ENCODE data around the gene PAPSS1. TPM values are rescaled to one million over a fixed set of nuclear protein-coding genes. Genes with fewer than 3 reads are reported as not detected.

Gene PAPSS1
- total and polyA plus RNA-seq, 2 experiments from 2014 or later, result 72.0 to 85.8 TPM

DNA sequence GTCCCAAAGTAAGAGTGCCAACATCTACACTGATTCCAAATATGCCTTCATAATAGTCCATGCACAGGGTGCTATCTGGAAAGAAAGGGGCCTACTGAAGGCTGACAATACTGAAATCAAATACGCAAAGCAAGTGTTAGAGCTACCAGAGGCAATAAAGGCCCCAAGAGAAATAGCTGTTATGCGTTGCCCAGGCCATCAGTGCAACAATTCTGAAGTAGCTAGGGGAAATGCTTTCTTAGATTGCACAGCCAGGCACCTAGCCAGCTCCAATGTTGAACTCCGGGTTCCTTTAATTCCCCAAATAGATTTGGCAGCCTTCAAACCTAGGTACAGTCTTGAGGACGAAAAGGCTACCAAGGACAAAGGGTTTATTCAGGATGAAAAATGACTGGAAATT lies 17.4 kb upstream of the PAPSS1 start:
- H4K20me1 ChIP-seq (replicated peaks; ENCODE audit: insufficient read depth), result no peaks in the 10 kb centered on the region
- no peaks in the 10 kb centered on the region for H3F3A ChIP-seq (replicated peaks; ENCODE audit: low read depth)
- no peak for DNase-seq (ENCODE audit: low spot score)
- no peak overlapping the region for H3K27ac Mint-ChIP-seq
- H3K36me3 ChIP-seq (ENCODE audit: insufficient read depth), result no peaks in the 10 kb centered on the region
- no peak overlapping the region for H2AFZ ChIP-seq
- peaks cover 8% of the 10 kb centered on the region; the same call in 1 of the 2 replicates for H3K27me3 ChIP-seq (ENCODE audit: insufficient read depth)
- peaks cover 17% of the 10 kb centered on the region for H3K4me1 ChIP-seq (ENCODE audit: insufficient read depth)
- no peak overlapping the region for H3K4me2 ChIP-seq
- TF ChIP-seq, protein P1, sequence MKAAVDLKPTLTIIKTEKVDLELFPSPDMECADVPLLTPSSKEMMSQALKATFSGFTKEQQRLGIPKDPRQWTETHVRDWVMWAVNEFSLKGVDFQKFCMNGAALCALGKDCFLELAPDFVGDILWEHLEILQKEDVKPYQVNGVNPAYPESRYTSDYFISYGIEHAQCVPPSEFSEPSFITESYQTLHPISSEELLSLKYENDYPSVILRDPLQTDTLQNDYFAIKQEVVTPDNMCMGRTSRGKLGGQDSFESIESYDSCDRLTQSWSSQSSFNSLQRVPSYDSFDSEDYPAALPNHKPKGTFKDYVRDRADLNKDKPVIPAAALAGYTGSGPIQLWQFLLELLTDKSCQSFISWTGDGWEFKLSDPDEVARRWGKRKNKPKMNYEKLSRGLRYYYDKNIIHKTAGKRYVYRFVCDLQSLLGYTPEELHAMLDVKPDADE (IDR thresholded peaks at IDR 0.05), result no peak
- TF ChIP-seq, protein P2, sequence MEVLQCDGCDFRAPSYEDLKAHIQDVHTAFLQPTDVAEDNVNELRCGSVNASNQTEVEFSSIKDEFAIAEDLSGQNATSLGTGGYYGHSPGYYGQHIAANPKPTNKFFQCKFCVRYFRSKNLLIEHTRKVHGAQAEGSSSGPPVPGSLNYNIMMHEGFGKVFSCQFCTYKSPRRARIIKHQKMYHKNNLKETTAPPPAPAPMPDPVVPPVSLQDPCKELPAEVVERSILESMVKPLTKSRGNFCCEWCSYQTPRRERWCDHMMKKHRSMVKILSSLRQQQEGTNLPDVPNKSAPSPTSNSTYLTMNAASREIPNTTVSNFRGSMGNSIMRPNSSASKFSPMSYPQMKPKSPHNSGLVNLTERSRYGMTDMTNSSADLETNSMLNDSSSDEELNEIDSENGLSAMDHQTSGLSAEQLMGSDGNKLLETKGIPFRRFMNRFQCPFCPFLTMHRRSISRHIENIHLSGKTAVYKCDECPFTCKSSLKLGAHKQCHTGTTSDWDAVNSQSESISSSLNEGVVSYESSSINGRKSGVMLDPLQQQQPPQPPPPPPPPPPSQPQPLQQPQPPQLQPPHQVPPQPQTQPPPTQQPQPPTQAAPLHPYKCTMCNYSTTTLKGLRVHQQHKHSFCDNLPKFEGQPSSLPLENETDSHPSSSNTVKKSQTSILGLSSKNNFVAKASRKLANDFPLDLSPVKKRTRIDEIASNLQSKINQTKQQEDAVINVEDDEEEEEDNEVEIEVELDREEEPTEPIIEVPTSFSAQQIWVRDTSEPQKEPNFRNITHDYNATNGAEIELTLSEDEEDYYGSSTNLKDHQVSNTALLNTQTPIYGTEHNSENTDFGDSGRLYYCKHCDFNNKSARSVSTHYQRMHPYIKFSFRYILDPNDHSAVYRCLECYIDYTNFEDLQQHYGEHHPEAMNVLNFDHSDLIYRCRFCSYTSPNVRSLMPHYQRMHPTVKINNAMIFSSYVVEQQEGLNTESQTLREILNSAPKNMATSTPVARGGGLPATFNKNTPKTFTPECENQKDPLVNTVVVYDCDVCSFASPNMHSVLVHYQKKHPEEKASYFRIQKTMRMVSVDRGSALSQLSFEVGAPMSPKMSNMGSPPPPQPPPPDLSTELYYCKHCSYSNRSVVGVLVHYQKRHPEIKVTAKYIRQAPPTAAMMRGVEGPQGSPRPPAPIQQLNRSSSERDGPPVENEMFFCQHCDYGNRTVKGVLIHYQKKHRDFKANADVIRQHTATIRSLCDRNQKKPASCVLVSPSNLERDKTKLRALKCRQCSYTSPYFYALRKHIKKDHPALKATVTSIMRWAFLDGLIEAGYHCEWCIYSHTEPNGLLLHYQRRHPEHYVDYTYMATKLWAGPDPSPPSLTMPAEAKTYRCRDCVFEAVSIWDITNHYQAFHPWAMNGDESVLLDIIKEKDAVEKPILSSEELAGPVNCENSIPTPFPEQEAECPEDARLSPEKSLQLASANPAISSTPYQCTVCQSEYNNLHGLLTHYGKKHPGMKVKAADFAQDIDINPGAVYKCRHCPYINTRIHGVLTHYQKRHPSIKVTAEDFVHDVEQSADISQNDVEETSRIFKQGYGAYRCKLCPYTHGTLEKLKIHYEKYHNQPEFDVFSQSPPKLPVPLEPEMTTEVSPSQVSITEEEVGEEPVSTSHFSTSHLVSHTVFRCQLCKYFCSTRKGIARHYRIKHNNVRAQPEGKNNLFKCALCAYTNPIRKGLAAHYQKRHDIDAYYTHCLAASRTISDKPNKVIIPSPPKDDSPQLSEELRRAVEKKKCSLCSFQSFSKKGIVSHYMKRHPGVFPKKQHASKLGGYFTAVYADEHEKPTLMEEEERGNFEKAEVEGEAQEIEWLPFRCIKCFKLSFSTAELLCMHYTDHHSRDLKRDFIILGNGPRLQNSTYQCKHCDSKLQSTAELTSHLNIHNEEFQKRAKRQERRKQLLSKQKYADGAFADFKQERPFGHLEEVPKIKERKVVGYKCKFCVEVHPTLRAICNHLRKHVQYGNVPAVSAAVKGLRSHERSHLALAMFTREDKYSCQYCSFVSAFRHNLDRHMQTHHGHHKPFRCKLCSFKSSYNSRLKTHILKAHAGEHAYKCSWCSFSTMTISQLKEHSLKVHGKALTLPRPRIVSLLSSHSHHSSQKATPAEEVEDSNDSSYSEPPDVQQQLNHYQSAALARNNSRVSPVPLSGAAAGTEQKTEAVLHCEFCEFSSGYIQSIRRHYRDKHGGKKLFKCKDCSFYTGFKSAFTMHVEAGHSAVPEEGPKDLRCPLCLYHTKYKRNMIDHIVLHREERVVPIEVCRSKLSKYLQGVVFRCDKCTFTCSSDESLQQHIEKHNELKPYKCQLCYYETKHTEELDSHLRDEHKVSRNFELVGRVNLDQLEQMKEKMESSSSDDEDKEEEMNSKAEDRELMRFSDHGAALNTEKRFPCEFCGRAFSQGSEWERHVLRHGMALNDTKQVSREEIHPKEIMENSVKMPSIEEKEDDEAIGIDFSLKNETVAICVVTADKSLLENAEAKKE (CRISPR knock-in tag; IDR thresholded peaks at IDR 0.05), result no peak
- TF ChIP-seq NANOG (IDR thresholded peaks at IDR 0.05; ENCODE audit: borderline replicate concordance) (no peak), ZNF331 (CRISPR knock-in tag; IDR thresholded peaks at IDR 0.05; ENCODE audit: low read depth) (no peak), JUNB (IDR thresholded peaks at IDR 0.05; ENCODE audit: unreplicated experiment) (no peak), POLR2AphosphoS5 (IDR thresholded peaks at IDR 0.05; ENCODE audit: low read depth) (no peak), EZH2 (IDR thresholded peaks at IDR 0.05; ENCODE audit: low read depth, unreplicated experiment) (no peak), CREB1 (CRISPR knock-in tag; IDR thresholded peaks at IDR 0.05; ENCODE audit: low read depth) (no peak), ZNF114 (CRISPR knock-in tag; IDR thresholded peaks at IDR 0.05) (no peak), EZH2phosphoT487 (IDR thresholded peaks at IDR 0.05; ENCODE audit: unreplicated experiment) (no peak), STAT1 (IDR thresholded peaks at IDR 0.05; ENCODE audit: unreplicated experiment) (no peak)
- TF ChIP-seq, protein P3, sequence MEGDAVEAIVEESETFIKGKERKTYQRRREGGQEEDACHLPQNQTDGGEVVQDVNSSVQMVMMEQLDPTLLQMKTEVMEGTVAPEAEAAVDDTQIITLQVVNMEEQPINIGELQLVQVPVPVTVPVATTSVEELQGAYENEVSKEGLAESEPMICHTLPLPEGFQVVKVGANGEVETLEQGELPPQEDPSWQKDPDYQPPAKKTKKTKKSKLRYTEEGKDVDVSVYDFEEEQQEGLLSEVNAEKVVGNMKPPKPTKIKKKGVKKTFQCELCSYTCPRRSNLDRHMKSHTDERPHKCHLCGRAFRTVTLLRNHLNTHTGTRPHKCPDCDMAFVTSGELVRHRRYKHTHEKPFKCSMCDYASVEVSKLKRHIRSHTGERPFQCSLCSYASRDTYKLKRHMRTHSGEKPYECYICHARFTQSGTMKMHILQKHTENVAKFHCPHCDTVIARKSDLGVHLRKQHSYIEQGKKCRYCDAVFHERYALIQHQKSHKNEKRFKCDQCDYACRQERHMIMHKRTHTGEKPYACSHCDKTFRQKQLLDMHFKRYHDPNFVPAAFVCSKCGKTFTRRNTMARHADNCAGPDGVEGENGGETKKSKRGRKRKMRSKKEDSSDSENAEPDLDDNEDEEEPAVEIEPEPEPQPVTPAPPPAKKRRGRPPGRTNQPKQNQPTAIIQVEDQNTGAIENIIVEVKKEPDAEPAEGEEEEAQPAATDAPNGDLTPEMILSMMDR (conservative IDR thresholded peaks at IDR 0.05; ENCODE audit: low read depth in 2 of 2), result no peak
- TF ChIP-seq, protein P4, sequence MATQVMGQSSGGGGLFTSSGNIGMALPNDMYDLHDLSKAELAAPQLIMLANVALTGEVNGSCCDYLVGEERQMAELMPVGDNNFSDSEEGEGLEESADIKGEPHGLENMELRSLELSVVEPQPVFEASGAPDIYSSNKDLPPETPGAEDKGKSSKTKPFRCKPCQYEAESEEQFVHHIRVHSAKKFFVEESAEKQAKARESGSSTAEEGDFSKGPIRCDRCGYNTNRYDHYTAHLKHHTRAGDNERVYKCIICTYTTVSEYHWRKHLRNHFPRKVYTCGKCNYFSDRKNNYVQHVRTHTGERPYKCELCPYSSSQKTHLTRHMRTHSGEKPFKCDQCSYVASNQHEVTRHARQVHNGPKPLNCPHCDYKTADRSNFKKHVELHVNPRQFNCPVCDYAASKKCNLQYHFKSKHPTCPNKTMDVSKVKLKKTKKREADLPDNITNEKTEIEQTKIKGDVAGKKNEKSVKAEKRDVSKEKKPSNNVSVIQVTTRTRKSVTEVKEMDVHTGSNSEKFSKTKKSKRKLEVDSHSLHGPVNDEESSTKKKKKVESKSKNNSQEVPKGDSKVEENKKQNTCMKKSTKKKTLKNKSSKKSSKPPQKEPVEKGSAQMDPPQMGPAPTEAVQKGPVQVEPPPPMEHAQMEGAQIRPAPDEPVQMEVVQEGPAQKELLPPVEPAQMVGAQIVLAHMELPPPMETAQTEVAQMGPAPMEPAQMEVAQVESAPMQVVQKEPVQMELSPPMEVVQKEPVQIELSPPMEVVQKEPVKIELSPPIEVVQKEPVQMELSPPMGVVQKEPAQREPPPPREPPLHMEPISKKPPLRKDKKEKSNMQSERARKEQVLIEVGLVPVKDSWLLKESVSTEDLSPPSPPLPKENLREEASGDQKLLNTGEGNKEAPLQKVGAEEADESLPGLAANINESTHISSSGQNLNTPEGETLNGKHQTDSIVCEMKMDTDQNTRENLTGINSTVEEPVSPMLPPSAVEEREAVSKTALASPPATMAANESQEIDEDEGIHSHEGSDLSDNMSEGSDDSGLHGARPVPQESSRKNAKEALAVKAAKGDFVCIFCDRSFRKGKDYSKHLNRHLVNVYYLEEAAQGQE (IDR thresholded peaks at IDR 0.05; ENCODE audit: unreplicated experiment), result no peak
- H3K36me3 Mint-ChIP-seq (ENCODE audit: low read depth), result no peaks in the 10 kb centered on the region
- H3K9me2 ChIP-seq (ENCODE audit: insufficient read depth), result no peaks in the 10 kb centered on the region
- H3K4me3 ChIP-seq, result no peak overlapping the region
- peaks cover 23% of the 10 kb centered on the region for H3K4me1 Mint-ChIP-seq
- no peaks in the 10 kb centered on the region for H3K9me3 Mint-ChIP-seq
- no peak overlapping the region for H3K27ac ChIP-seq (ENCODE audit: low read depth)
- H3K4me3 Mint-ChIP-seq, result no peak overlapping the region
- ATAC-seq, result no peak
- no peaks in the 10 kb centered on the region for H3K79me2 ChIP-seq (replicated peaks; ENCODE audit: insufficient read depth)
- H3K27me3 Mint-ChIP-seq (ENCODE audit: insufficient read depth, low read depth, poor library complexity), result peaks cover 5% of the 10 kb centered on the region
